K562 (cell line): ENCODE data around the gene ITPRIP. TPM values are rescaled to one million over a fixed set of nuclear protein-coding genes. Genes with fewer than 3 reads are reported as not detected.

ENCODE experiments used
- CBX5 ChIP-seq: IDR thresholded peaks from 2 replicates; pipeline ENCODE4 v1.6.1; 2014; ENCODE audit warnings: low read depth, borderline replicate concordance
- EHMT2 ChIP-seq: fragments of 450-650 bp; IDR thresholded peaks from 2 replicates; pipeline ENCODE4 v1.6.1; 2018; ENCODE audit warnings: antibody characterized with exemption
- ELF1 ChIP-seq: fragments of 200-800 bp; sonication (Bioruptor generic); IDR thresholded peaks from 2 replicates; pipeline ENCODE4 v1.6.1; 2016; ENCODE audit warnings: missing genetic modification characterization, missing compliant biosample characterization
- ESRRA ChIP-seq: fragments of 450-650 bp; IDR thresholded peaks from 2 replicates; pipeline ENCODE4 v1.6.1; 2014; ENCODE audit warnings: low read depth, mild to moderate bottlenecking, moderate library complexity, borderline replicate concordance
- HLTF ChIP-seq: fragments of 450-650 bp; IDR thresholded peaks from 2 replicates; pipeline ENCODE4 v1.6.1; 2016
- KLF6 ChIP-seq: fragments of 250-450 bp; sonication (Bioruptor Pico); IDR thresholded peaks from 2 replicates; pipeline ENCODE4 v1.4.0; 2020; ENCODE audit warnings: mild to moderate bottlenecking, moderate library complexity, borderline replicate concordance
- NCOA2 ChIP-seq, 2 experiments: fragments of 450-650 bp; IDR thresholded peaks; 2 replicates each; pipeline ENCODE4 v1.6.1; 2018; ENCODE audit warnings: mild to moderate bottlenecking in 2 of 2, moderate library complexity in 1 of 2; ENCODE audit not compliant: partially characterized antibody in 2 of 2
- PPARD ChIP-seq: fragments of 250-450 bp; sonication (Bioruptor Pico); IDR thresholded peaks from 2 replicates; pipeline ENCODE4 v1.8.0; 2022; ENCODE audit warnings: inconsistent platforms, mild to moderate bottlenecking, moderate library complexity
- ZFP1 ChIP-seq: fragments of 450-650 bp; formaldehyde crosslinking; IDR thresholded peaks from 2 replicates; pipeline ENCODE4 v1.4.0; 2020; ENCODE audit warnings: mild to moderate bottlenecking, mixed read lengths
- ZNF274 ChIP-seq: IDR thresholded peaks from 2 replicates; pipeline ENCODE4 v1.6.1; 2011; ENCODE audit warnings: low read depth, mild to moderate bottlenecking, low read length, moderate library complexity, borderline replicate concordance
- ZNF699 ChIP-seq: fragments of 250-450 bp; sonication (Bioruptor Pico); IDR thresholded peaks from 2 replicates; pipeline ENCODE4 v1.8.0; 2021; ENCODE audit warnings: mild to moderate bottlenecking, moderate library complexity; ENCODE audit not compliant: insufficient replicate concordance
- polyA plus RNA-seq, 8 experiments: library from polyadenylated mRNA; depleted of rRNA in 4 of 8; stranded (reverse) in 5 of 8; unstranded in 3 of 8; fragments of >200 nt; fragmentation: Nextera tagmentation in 2 of 8; fragmentation: Illumina TruSeq in 1 of 8; extraction: Ambion mirVana in 2 of 8; extraction: Trizol in 1 of 8; gene quantifications; 2 replicates each; pipeline versions ENCODE4 v1.2.1 to v1.2.3, GENCODE V29; 2011 to 2014; ENCODE audit warnings: inconsistent platforms in 1 of 8, missing spikeins in 1 of 8
- total RNA-seq, 7 experiments: library from RNA; depleted of rRNA in 6 of 7; stranded (reverse); fragments of >200 nt in 6 of 7; fragmentation: Illumina TruSeq in 2 of 7; extraction: Trizol in 2 of 7; gene quantifications; 2 replicates each; pipeline versions ENCODE4 v1.2.1 to v1.2.3, GENCODE V29; 2011 to 2021; ENCODE audit warnings: low replicate concordance in 1 of 7
- TF ChIP-seq, protein P1 (sequence below): fragments of 250-450 bp; sonication (Bioruptor Pico); IDR thresholded peaks from 2 replicates; pipeline ENCODE4 v1.4.0; 2020; ENCODE audit warnings: mild to moderate bottlenecking, moderate library complexity
- TF ChIP-seq, protein P2 (sequence below): fragments of 250-450 bp; sonication (Bioruptor Pico); IDR thresholded peaks from 2 replicates; pipeline ENCODE4 v1.8.0; 2022; ENCODE audit warnings: moderate library complexity, mild to moderate bottlenecking, inconsistent platforms

Gene ITPRIP
- total and polyA plus RNA-seq, 9 of the 15 experiments (the other 6 are each of a cell fraction or from before 2014, with no cell fraction given) = 4.4 to 28.5 (median 10.9) TPM

DNA sequence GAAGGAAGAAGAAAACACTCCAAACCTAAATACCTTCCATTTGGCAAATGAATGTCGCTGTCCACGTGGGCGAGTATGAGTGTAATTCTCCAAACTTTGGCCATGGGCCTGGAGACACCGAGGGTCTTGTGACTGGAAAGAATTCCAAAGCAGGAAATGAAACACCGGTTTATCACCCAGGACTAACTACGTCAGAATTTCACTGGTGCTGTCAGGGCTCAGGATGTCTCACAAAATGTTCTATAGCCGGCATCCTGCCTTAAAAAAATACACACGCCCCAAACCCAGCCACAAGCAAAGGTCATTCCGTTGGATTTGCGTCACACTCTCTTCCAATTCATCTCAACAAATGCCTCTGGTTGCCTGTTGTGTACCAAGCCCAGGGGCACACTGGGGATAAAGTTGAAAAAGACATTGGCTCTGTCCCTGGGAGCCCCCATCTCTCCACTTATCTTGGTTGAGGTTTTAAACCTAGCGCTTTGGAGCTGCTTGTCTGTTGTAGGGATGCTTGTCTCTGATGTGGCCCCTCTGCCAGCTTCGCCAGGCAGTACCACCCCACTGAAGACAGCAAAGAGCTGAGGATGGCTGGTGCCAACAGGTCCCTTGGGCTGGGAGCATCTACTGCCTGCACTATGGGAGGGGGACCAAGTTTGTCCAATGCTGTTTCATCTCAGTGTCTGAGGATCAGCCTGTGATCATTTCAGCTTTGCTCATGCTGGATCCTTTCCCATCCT, 38.1 kb downstream of the ITPRIP start (continued):
- TF ChIP-seq, protein P1, sequence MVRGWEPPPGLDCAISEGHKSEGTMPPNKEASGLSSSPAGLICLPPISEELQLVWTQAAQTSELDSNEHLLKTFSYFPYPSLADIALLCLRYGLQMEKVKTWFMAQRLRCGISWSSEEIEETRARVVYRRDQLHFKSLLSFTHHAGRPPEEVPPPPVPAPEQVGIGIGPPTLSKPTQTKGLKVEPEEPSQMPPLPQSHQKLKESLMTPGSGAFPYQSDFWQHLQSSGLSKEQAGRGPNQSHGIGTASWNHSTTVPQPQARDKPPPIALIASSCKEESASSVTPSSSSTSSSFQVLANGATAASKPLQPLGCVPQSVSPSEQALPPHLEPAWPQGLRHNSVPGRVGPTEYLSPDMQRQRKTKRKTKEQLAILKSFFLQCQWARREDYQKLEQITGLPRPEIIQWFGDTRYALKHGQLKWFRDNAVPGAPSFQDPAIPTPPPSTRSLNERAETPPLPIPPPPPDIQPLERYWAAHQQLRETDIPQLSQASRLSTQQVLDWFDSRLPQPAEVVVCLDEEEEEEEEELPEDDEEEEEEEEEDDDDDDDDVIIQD (CRISPR knock-in tag) = no peak
- no peak for TF ChIP-seq EHMT2
- no peak for TF ChIP-seq NCOA2 (IDR thresholded peaks at IDR 0.05; ENCODE audit: partially characterized antibody in 2 of 2)
- no peak for TF ChIP-seq PPARD
- no peak for TF ChIP-seq CBX5
- no peak for TF ChIP-seq HLTF
- no peak for TF ChIP-seq ESRRA
- TF ChIP-seq ELF1 (tag) = no peak
- TF ChIP-seq, protein P2, sequence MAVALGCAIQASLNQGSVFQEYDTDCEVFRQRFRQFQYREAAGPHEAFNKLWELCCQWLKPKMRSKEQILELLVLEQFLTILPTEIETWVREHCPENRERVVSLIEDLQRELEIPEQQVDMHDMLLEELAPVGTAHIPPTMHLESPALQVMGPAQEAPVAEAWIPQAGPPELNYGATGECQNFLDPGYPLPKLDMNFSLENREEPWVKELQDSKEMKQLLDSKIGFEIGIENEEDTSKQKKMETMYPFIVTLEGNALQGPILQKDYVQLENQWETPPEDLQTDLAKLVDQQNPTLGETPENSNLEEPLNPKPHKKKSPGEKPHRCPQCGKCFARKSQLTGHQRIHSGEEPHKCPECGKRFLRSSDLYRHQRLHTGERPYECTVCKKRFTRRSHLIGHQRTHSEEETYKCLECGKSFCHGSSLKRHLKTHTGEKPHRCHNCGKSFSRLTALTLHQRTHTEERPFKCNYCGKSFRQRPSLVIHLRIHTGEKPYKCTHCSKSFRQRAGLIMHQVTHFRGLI (CRISPR knock-in tag) = no peak
- no peak for TF ChIP-seq ZNF699
- TF ChIP-seq ZNF274 = no peak
- TF ChIP-seq KLF6 (CRISPR knock-in tag) = no peak
- no peak for TF ChIP-seq ZFP1 (CRISPR knock-in tag)
- TF ChIP-seq, all 486 proteins: peak for 0
